Measurements from ENCODE around the gene CNPY2.

CNPY2 gene

GRCh38 chr12:56315622-56316473 lies at the start of gene CNPY2:
Gene CNPY2, minus strand, starts transcription at chr12:56315988. Its CDS starts 771 bp downstream, at chr12:56315217.
- H3K9ac ChIP-seq (ENCODE audit: low read depth, low read length, poor library complexity, severe bottlenecking): peak within 1 kb of the TSS; percentile 97

GRCh38 chr12:56362130-56363059 lies 46.6 kb upstream of the CNPY2 start, which contains the start of gene APOF:
Gene APOF, minus strand, starts transcription at chr12:56362857. Its CDS starts 112 bp downstream, at chr12:56362745.
- H3K9ac ChIP-seq (ENCODE audit: low read depth, low read length, poor library complexity, severe bottlenecking): no peak within 1 kb of the TSS
- no peaks in the 10 kb centered on the region for H4K20me1 ChIP-seq (ENCODE audit: insufficient read depth, low read length, poor library complexity, severe bottlenecking)

More at GRCh38 chr12:56315622-56316473, at the start of gene CNPY2:
- peaks cover 14% of the 10 kb centered on the region for H3K4me1 ChIP-seq (ENCODE audit: insufficient read depth, low read length, poor library complexity, severe bottlenecking)
- H3K4me2 ChIP-seq (ENCODE audit: low read depth, low read length, poor library complexity, severe bottlenecking): peak within 1 kb of the TSS; percentile 93
- no peaks in the 10 kb centered on the region for H3K9me2 ChIP-seq (replicated peaks; ENCODE audit: low read depth, low read length)
- H3F3A ChIP-seq (ENCODE audit: low read depth): no peaks in the 10 kb centered on the region
- no peaks in the 10 kb centered on the region for H3K9me3 ChIP-seq (ENCODE audit: insufficient read depth, low read depth, low read length)
- peak within 1 kb of the TSS; percentile 100 for H3K4me3 ChIP-seq (ENCODE audit: low read length, poor library complexity, severe bottlenecking)
- no peaks in the 10 kb centered on the region for H4K20me1 ChIP-seq (ENCODE audit: insufficient read depth, low read length, poor library complexity, severe bottlenecking)
- no peaks in the 10 kb centered on the region for H3K36me3 ChIP-seq (ENCODE audit: insufficient read depth, low read length)
- H2AFZ ChIP-seq (ENCODE audit: low read length): peak within 1 kb of the TSS; percentile 98
- TF ChIP-seq CTCF (conservative IDR thresholded peaks at IDR 0.05; ENCODE audit: low read length) (no peak), EZH2phosphoT487 (IDR thresholded peaks at IDR 0.05; ENCODE audit: borderline replicate concordance) (no peak)
- peaks cover 20% of the 10 kb centered on the region for H3K79me2 ChIP-seq (ENCODE audit: insufficient read depth, low read length)
- no peaks in the 10 kb centered on the region for H3K27me3 ChIP-seq (ENCODE audit: insufficient read depth, low read length, poor library complexity, severe bottlenecking)

More at GRCh38 chr12:56362130-56363059, 46.6 kb upstream of the CNPY2 start, which contains the start of gene APOF:
- Histone ChIP-seq H3F3A (ENCODE audit: low read depth) (no peaks in the 10 kb centered on the region), H3K79me2 (ENCODE audit: insufficient read depth, low read length) (peaks cover 21% of the 10 kb centered on the region), H3K9me3 (ENCODE audit: insufficient read depth, low read depth, low read length) (no peaks in the 10 kb centered on the region), H3K27me3 (ENCODE audit: insufficient read depth, low read length, poor library complexity, severe bottlenecking) (no peaks in the 10 kb centered on the region), H3K4me3 (ENCODE audit: low read length, poor library complexity, severe bottlenecking) (no peak within 1 kb of the TSS), H3K9me2 (replicated peaks; ENCODE audit: low read depth, low read length) (no peaks in the 10 kb centered on the region), H3K4me2 (ENCODE audit: low read depth, low read length, poor library complexity, severe bottlenecking) (peak within 1 kb of the TSS; percentile 85), H2AFZ (ENCODE audit: low read length) (no peak within 1 kb of the TSS), H3K4me1 (ENCODE audit: insufficient read depth, low read length, poor library complexity, severe bottlenecking) (peaks cover 15% of the 10 kb centered on the region), H3K36me3 (ENCODE audit: insufficient read depth, low read length) (no peaks in the 10 kb centered on the region)
- TF ChIP-seq CTCF (conservative IDR thresholded peaks at IDR 0.05; ENCODE audit: low read length) (no peak), EZH2phosphoT487 (IDR thresholded peaks at IDR 0.05; ENCODE audit: borderline replicate concordance) (no peak)
